Omental fat pad (tissue), 4 donors: ENCODE results near the gene NOL11. TPM values are rescaled to one million over a fixed set of nuclear protein-coding genes. Genes with fewer than 3 reads are reported as not detected.

Experiments used
- ATAC-seq: fragments of 150-250 bp; one replicate; pipeline ENCODE4 v1.9.1; 2016; ENCODE audit warnings: mild to moderate bottlenecking, moderate library complexity; ENCODE audit not compliant: low FRiP score
- DNase-seq: peaks from one replicate; pipeline ENCODE4 v3.0.0-alpha.2; 2019; ENCODE audit warnings: low spot score
- CTCF ChIP-seq, 3 donors: fragments of 450-650 bp; IDR thresholded peaks; one replicate each; pipeline ENCODE4 v1.5.1; 2016 to 2017; ENCODE audit warnings: antibody characterized with exemption in 3 of 3, mild to moderate bottlenecking in 3 of 3, moderate library complexity in 2 of 3
- total RNA-seq, 4 donors: library from RNA; depleted of rRNA; stranded (reverse); fragments of >200 nt; gene quantifications; one replicate each; pipeline ENCODE4 v1.1.0, GENCODE V29; 2016

The NOL11 gene
- total RNA-seq, 4 donors from 2014 or later, result 22.1 to 44.2 (median 28.2) TPM

DNA sequence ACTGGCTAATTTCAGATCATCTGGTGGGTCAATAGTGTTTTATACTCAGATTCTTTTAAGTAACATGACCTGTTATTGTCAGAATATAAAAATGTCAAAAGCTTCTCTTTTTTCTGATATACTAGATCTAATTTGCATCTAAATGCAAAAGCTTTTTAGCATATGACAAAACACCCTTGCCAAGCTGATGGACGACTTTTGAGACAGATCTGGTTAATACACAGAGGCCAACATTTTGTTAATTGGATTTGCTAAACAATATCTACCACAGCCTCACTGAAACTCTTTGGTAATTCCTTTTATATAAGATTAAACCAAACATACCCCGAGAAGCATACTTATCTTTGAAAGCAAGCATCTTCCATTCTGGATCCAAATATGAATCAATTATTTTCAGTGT is 10.3 kb upstream of the NOL11 start:
- no peak for DNase-seq
- no peak for TF ChIP-seq CTCF (IDR thresholded peaks at IDR 0.05)
- no peak for ATAC-seq

DNA sequence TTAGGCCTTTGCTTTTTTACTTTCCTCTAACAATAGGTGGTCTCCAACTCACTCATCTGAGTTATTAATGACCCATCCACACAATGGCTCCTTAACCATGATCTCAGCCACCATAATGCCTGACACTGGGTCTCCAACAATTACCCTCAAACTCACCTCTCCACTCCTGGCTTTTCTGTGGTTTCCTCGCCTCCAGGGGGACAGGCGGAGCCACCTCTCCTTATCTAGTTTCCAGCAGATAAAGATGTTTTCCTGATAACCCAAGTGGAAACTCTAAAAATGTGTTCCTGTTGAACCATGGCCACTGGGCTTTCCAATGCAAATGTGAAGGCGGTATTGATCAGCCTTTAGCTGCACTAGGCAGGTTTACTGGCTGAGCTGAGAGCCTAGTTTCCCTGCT is 9.4 kb upstream of the NOL11 start:
- DNase-seq (no peak), ATAC-seq (no peak)
- TF ChIP-seq CTCF (IDR thresholded peaks at IDR 0.05), result no peak

- TF ChIP-seq CTCF (IDR thresholded peaks at IDR 0.05), result no peak
- no peak for DNase-seq
- no peak for ATAC-seq
Observed at GRCh38 chr17:67711916-67712315, 5.8 kb upstream of the NOL11 start.

- DNase-seq (no peak), ATAC-seq (no peak)
- no peak for TF ChIP-seq CTCF (IDR thresholded peaks at IDR 0.05)
Observed at GRCh38 chr17:67712375-67712774, 5.4 kb upstream of the NOL11 start.

DNA sequence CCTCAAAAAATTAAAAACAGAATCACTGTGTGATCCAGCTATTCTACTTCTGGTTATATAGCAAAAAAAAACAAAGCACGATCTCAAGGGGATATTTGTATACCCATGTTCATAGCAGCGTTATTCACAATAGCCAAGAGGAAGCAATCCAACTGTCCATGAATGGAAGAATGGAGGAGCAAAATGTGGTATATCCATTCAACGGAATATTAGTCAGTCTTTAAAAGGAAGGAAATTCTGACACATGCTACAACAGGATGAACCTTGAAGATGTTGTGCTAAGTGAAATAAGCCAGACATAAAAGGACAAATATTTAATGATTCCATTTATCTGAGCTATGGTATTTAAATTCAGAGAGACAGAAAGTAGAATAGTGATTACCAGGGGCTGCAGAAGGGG is 4.6 kb upstream of the NOL11 start:
- DNase-seq, result no peak
- ATAC-seq, result no peak
- TF ChIP-seq CTCF (IDR thresholded peaks at IDR 0.05), result no peak

DNA sequence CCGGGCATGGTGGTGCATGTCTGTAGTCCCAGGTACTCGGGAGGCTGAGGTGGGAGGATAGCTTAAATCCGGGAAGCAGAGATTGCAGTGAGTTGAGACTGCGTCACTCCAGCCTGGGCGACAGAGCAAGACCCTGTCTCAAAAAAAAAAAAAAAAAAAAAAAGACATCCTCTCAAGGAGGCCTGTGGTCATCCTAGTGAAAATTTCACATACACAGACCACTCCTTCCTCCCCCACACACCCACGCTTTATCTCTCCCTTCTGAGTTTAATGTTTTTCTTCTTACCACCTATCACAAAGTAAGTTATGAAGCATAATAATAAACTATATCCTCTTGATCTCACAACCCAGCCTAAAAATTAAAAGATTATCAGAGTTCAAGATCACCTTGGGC is 1.3 kb upstream of the NOL11 start:
- no peak for TF ChIP-seq CTCF (IDR thresholded peaks at IDR 0.05)
- ATAC-seq, result no peak

DNA sequence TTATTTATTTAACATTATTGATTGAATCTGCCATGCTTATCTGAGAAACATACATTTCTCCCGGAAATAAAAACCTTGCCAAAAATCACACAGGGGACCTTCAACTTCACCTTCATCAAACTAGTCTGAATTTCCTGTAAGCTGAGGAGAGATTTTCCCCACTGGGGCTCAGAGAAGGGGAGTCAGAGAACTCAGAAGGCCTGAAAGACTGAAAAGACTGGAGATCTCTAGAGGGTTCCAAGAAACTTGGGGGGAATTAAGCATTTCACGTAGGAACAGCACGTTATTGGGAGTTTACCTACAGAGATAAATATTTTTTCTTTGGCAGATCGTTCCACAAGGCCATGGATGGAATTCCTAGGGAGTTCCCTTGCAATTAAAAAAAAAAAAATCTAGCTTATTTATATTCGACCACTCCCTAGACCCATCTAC is 528 bp upstream of the NOL11 start:
- ATAC-seq (no peak), DNase-seq (no peak)
- no peak for TF ChIP-seq CTCF (IDR thresholded peaks at IDR 0.05)

More for the DNA sequence above, 1.3 kb upstream of the NOL11 start:
- DNase-seq, result no peak
